A549 (cell line): ENCODE results near the gene CCDC170.

Source experiments
- BHLHE40 ChIP-seq: IDR thresholded peaks from 2 replicates; pipeline ENCODE4 v1.6.1; 2012; ENCODE audit warnings: low read depth, low read length, inconsistent platforms
- PHF8 ChIP-seq: fragments of 200-600 bp; sonication (generic); IDR thresholded peaks from 2 replicates; pipeline ENCODE4 v1.6.1; 2016; ENCODE audit warnings: low read depth, mild to moderate bottlenecking, antibody characterized with exemption, moderate library complexity, borderline replicate concordance
- SREBF2 ChIP-seq: fragments of 450-650 bp; IDR thresholded peaks from 2 replicates; pipeline ENCODE4 v1.6.1; 2014; ENCODE audit warnings: mild to moderate bottlenecking, moderate library complexity

DNA sequence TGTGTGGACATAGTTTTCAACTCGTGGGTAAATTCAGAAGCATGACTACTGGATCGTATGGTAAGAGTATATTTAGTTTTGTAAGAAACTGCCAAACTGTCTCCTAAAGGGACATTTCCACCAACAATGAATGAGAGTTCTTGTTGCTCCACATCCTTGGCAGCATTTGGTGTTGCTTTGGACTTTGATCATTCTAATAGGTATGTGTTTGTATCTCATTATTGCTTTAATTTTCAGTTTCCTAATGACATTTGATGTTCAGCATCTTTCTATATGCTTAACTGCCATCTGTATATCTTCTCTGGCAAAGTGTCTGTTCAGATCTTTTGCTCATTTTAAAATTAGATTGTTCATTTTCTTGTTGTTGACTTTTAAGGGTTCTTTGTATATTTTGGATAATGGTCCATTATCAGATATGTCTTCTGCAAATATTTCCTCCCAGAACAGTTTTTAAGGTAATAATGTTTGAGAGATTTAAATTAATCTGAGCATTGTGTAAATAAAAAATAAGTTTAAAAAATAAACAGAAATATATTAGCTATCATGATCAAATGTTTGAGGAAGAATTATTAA lies 138.7 kb downstream of the CCDC170 start:
- no peak for TF ChIP-seq BHLHE40
- no peak for TF ChIP-seq PHF8
- TF ChIP-seq SREBF2: no peak
